ENCODE measurements around the gene CITED2. TPM values are rescaled to one million over a fixed set of nuclear protein-coding genes. Genes with fewer than 3 reads are reported as not detected.

Gene CITED2
- polyA plus RNA-seq, 4 donors: 138 to 206 (median 181) TPM

DNA sequence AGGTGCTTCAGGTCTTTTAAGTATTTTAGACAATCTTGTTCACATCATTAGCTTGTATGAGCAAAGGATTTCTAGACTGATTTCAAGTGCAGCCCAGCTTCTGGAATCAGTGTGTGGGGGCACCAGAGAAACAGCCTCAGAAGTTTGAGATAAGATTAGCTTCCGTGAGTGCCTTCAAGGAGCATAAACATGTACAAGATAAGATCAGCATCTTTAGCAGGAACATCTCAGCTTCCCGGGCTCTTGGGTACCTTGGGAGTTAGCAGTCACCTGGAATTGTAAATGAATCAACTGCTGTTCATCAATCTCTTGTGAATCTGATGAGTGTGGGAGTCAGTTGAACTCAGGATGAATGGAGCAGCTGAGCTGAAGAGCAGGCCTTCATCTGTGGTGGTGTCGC lies 12.0 kb upstream of the CITED2 start:
- DNase-seq (ENCODE audit: low read depth in 4 of 4, low spot score in 2 of 4): no peak

DNA sequence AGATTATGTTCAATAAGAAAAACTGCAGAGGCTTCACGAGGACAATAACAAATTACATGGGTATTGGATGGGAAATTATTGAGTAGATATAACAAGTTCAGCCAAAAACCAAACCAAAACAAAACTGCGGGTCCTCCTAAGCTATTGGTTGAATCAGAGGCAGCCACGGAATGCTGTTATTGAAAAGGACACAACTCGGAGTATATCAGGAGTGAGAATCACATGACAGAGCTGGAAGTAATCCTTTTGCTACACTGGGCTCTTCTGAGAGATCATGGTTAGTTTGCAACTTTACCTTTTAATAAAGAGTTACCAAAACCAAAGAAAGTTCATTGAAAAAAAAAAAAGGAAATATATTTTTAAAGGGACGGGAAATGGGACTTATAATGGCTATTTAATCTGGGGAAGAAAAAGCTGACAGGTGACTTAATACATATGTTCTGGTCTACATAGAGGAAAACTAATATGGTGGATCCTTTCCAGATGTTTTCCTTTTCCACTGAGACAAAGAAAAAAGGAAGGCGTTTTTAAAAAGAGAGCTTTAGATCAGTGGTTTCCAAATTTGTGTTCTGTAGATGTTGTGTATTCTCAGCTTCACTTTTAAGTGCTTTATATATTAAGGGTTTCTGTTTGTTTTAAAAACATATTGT lies 6.9 kb upstream of the CITED2 start:
- DNase-seq (ENCODE audit: low read depth in 4 of 4, low spot score in 2 of 4): no peak

DNA sequence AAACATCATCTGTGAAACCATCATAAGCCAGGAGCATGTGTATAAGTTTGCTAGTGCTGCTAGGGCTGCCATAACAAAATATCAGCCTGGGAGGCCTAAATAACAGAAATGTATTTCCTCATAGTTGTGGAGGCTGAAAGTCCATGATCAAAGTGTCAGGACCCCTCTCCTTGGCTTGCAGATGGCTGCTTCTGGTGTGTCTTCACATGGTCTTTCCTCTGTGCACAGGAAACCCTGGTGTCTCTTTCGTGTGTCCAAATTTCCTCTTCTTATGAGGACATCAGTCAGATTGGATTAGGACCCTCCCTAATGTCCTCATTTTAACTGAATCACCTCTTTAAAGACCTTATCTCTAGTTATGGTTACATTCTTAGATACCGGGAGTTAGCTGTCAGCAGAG lies 6.2 kb upstream of the CITED2 start:
- DNase-seq (ENCODE audit: low read depth in 4 of 4, low spot score in 2 of 4): no peak

DNA sequence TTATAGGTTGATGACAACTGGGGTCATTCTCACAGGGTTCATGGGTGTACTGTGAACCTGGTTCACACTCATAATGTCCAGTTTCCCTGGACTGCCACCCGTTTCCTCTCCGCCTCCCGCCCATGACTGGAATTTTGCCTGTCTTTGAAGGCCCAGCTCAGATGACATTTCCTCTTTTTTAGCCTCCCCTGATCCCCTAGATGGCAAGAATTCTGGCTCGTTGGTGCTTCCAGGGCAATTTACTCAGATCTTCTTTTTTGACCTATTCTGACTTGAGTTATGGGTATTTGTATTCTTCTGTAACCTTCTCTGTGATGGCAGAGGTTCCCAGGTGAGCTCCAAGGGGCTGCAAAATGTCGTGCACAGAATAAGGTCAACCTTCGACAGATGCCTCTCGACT lies 5.7 kb upstream of the CITED2 start:
- DNase-seq (ENCODE audit: low read depth in 4 of 4, low spot score in 2 of 4): no peak

DNA sequence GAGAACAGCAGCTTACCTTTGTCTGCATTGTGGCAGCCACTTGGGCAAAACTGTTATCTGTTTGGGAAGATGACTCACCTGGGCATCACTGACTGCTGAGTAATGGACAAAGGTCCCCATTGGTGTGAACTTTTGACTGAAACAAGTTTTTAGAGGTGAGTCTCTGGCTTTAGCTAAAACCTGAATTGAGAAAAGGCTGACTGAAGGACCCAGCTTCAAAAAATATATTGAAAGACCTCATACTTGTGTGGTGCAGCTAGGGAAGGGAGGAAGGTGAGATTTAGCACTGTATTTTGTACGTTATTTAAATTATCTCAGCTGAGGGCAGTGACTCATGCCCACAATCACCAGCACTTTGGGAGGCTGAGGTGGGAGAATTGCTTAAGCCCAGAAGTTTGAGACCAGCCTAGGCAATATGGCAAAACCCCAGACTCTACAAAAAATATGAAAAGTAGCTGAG lies 4.5 kb upstream of the CITED2 start:
- no peak for DNase-seq (ENCODE audit: low read depth in 4 of 4, low spot score in 2 of 4)

DNA sequence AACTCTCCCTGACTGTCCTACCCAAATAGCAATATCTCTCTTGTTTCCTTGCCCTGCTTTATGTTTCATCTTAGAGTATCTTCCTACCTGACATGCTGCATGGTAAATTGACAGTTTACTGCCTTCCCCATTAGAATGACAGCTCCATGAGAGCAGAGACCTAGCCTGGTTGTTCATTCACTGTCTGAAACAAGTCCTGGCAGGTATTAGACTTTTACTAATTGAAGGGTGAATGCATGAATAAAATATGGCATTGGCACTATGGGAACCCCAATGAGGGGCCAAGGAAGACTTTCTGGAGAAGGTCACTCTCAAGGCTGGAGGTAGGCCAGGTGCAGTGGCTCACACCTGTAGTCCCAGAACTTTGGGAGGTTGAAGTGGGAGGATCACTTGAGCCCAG lies 3.8 kb upstream of the CITED2 start:
- no peak for DNase-seq (ENCODE audit: low read depth in 4 of 4, low spot score in 2 of 4)

DNA sequence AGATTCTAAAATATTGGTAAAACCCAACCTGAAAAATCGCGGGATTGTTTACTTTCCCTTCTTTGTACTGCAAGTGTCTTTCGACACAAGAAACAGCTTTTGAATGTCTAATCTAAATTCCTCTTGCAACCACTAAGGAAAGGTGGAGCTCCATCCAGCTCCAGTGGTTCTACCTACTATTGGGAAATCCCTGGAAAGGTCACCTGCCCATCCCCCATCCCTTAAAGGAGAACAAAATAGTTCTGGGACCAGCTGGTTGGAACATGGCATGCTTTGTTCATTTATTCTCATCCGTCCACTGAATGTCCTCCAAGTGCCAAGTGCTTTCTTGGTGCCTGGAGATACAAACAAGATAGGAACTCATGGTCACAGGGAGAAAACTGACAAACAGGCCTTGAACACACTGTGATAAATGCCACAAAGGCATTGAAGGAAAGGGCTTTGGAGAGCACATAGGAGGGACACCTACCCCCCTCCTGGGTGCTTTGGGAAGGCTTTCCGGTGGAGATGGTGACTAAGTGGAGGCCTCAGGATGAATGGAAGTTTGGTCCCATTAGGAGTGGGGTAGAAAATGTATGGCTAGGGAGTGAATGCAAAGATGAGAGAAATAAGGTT lies 2.3 kb upstream of the CITED2 start:
- DNase-seq (ENCODE audit: low read depth in 4 of 4, low spot score in 2 of 4): no peak

DNA sequence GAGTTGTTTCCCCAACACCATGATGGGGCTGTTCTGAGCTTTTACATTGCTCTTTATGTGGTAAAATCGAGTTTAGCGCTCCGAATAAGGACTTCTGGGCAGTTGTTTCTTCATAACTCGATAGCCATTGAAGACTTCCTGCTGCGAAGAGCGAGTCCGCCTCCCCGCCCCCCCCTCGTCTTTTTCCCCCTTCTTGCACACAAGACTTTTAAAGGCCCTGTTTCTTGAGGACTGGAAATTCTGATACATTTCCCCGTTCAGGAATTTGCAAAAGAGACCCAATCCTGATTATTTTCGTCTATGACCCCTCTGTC lies 1.5 kb upstream of the CITED2 start:
- DNase-seq (ENCODE audit: low read depth in 4 of 4, low spot score in 2 of 4): no peak

DNA sequence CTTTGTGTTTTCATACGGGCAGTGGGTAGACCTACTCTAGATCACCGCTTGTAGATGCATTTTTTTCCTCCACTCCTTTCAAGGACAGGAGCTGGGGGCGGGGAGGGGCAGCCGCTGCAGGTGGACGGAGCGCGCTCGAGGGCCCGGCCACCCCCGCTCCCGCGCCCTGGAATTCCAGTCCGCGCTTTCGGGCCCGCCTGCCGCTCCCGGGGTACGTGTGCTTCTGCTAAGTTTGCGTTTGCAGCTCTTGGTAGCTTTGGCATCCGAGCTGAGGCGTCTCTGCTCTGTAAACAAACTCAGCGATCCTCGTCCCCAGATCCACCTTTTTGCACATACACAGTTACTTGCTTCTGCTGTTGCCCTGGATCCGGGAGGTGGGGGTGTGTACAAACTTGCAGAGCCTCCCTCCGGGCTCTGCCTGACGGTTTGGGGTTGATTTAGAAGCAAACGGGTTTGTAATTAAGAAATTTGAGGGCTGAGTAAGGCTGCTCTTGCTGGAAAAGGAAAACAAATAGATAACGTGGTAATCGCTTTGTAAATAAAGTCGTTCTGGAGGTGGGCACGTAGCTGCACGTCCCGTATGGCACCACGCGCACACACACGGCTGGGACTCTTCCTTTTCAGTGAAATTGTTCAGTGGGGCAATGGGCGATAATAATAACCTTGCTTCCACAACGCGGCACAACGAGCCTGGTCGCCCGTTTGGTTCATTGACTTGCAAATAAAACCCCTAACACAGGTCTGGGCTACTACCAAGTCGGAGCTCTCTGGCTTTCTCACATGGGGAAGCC lies 973 bp upstream of the CITED2 start:
- DNase-seq (ENCODE audit: low read depth in 4 of 4, low spot score in 2 of 4): peak in 2 of 4 donors; percentile 89 to 90

DNA sequence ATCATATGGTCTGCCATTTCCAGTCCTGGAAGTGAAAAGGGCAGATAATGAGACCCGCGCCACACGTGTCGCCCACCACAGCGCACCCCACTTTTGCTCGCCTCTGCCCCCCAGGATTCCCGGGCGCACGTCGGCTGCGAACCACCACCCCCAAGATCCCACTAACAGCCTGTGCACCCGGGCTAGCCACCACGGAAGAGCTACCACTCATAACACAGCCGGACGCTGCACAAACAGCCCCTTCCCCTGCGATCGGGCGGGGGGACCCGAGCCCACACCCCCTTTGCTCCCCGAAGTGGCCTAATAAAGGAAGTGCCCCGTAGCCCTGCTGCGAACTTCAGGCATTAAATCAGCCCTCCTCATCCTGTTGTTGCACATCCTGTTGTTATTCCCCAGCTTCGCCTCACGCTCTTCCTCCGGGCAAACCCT lies 506 bp downstream of the CITED2 start:
- no peak for DNase-seq (ENCODE audit: low read depth in 4 of 4, low spot score in 2 of 4)

DNA sequence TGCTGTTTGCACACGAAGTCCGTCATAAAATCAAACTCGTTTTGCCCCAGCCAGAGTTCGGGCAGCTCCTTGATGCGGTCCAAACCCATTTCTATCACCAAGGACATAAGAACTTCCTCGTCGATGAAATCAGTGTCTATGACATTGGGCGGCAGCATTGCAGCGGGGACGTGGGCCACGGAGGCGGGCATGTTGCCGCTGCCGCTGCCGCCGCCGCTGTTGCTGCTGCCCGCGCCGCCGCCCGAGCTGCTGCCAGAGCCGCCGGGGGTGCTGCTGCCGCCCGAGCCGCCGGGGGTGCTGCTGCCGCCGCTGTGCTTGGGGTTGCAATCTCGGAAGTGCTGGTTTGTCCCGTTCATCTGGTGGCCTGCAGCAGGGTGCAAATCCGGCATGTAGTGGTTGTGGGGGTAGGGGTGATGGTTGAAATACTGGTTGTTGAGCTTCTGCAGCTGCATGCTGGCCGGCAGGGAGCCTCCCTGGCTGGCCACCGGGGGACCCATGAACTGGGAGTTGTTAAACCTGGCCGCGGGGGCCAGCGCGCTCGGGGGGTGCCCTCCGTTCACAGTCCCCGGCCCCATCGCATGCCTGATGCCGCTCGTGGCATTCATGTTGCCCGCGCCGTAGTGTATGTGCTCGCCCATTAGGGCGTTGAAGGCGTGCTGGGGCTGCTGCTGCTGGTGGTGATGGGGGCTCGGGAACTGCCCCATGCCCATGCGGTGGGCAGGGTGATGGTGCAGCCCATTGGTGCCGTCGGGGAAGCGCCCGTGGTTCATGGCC lies 1.1 kb downstream of the CITED2 start:
- DNase-seq (ENCODE audit: low read depth in 4 of 4, low spot score in 2 of 4): no peak

DNA sequence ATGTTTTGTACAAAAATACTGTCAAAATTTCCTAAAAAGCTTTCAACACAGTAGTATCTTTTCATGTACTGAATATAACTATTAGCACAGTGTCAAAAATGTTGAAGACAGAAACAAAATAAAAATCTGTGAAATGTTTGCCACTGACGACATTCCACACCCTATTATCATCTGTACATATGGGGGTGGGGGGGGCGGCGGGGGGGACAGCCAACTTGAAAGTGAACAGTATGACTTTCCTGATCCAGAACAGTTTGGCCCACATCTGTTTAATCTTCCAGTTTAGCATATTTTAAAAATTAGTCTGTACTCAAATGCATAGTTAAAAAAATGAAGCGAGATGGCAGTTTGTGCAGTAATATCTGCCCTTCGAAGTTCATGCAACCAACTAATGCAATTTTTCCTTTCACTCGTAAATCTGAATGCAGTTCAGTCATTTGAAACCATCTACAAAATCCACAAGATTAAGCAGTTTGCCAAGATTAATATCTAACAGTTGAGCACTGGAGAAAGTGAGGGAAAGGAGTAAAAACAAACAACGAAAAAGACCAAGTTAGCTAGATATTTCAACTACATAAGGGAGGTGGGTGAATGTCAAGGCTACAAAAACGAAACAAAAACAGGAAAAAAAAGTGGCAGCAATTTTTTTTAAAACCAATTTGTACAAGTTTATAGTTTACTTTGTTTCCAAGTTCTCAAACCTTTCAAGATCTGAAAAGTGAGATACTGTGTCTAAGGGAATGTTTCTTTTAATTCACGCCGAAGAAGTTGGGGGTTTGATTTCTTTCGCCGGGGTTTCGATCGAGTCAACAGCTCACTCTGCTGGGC lies 1.9 kb downstream of the CITED2 start:
- DNase-seq (ENCODE audit: low read depth in 4 of 4, low spot score in 2 of 4): no peak

DNA sequence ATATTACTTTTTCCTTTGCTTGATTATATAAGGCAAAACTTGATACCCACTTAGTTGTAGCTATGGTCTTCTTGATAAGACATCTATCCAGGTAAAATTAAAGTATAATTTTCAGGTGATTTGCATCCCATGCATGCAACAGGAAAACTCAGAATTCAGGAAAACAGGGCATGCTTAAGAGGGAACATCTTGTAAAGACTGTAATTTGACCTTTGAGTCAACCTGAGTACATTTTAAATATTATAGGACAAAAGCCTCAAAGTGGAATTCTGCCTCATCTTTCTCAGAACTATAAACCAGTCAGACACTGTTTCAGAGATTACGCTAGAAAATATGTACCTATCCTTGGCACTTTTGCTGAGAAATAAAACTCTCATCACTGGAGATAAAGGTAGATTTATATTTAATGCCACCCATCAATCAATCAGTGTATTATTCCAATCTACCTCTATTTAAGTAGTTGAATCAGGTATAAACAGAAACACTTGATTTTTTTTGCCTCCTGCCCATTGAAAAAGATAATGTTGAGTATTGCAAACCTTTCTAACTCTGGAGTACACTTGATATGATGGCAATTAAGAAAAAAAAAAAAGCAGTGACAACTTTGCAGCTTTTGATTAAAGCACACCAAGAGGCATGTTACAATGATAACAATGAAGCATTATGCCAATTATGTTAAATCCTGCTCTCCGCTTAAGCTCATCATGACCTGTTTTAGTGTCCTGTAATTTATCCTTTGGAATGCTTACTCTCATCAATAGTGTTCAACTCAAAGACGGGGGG lies 2.8 kb downstream of the CITED2 start:
- DNase-seq (ENCODE audit: low read depth in 4 of 4, low spot score in 2 of 4): no peak

DNA sequence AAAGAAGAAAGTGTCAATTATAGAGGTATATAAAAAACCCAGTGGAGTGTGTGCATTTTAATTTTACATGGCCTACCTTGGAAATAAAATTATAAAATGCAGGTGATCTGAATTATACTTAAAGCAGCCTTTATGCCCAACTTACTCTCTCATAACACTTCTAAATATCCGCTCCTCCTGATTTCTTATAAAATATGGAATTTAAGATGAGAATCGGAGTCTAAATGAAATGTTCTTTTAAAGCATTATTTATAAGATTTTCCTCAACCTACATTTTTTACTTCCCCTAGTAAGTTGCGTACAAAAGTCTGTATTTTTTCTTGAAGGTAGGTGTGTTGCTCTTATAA lies 3.5 kb downstream of the CITED2 start:
- DNase-seq (ENCODE audit: low read depth in 4 of 4, low spot score in 2 of 4): no peak

DNA sequence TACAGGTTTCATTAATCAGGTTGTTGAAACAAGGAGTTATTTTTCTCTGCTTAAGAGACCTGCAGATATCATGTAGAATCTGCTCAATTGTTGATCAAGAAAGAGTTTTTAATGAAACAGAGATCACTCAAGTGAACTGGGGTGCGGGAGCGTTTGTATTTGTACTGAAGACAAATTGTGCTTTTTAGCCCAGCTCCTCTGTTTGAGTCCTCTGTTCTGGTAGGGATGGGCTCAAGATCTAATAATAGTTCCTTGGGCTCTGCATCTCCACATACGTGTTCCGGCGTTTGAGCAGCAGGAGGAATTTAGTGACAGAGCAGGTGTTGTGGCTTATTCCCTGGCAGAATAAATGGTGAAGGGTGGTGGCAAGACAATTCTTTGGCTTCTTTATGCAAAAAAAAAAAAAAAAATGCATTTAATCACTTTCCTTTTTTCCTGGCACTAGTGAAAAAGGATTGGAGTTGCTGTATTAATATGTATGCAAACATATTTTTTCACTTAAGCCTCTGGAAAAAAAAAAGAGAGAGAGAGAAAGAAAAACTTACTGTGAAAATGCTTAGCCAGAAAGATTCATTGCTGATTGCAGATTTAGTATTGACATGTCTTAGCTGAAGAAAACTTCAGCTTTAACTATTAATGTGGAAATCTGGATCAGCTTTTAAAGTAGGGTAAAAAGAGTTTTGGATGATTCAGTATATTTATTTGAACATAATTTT lies 4.0 kb downstream of the CITED2 start:
- no peak for DNase-seq (ENCODE audit: low read depth in 4 of 4, low spot score in 2 of 4)

DNA sequence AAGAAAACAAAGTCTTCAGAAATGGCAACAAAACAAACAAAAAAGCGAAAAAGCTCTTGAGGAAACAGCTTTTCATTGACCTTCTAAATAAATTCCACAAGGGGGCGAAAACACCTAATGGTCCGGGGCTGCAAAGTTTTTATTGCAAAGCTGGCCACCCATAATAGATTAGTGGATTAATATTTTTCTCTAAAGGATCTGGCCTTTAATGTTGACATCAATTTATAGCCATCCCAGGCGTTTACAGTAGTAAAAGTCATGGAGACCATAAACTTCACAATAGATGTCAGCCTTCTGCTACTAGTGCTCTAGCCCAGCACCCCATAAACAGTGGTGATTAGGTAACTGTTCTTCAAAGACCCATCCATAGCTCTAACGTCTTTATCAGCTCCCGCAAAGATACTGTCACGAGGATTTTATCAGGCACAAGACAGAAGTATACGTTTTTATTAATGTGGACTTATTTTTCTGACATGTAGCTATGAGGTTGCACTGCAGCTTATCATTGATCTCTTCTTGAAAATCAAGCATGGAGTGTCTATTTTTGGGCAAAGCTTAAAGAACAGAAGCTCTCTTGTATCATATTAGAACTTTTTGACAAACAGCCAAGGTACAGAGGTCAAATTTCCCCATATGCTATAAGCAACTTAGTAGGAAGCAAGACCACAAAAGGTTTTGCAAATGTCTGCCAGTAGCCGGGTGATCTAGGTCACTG lies 4.7 kb downstream of the CITED2 start:
- DNase-seq (ENCODE audit: low read depth in 4 of 4, low spot score in 2 of 4): no peak

DNA sequence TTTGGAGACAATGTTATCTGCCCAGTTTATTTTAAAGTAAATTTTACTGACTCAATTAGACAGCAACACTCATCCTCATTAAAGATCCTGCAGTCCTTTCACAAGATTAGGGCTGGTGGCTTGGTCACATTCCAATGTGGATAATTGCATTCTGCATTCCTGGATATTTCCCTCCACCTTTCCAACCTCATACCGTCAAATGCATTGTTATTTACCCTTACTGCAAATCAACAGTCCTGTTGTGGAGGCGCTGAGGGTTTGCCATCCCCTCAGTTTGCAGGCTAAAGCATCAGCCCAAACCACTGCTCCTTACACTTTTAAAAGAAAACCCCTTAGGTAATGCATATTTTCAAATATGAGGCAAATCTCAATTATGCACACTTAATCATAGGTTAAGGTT lies 5.4 kb downstream of the CITED2 start:
- DNase-seq (ENCODE audit: low read depth in 4 of 4, low spot score in 2 of 4): no peak

DNA sequence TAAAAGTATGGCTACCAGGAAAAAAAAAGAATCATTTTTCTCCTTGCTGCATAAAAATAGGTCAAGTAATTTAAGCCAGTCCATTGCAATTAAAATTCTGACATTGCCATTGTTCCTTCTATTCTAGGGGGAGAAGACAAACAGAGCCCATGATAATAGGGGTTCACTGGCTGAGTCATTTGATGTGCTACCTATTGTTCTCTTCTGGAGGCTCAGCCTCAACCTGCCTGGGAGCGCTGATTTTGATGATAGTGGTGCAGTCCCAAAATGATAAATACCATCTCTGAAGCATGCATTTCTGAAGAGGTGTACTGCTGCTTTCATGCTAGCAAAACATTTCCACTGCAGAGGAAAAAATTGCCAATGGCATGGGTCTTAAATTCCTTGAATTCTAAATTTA lies 5.8 kb downstream of the CITED2 start:
- DNase-seq (ENCODE audit: low read depth in 4 of 4, low spot score in 2 of 4): no peak

All from left renal cortex interstitium (tissue), 4 donors.